ENCODE measurements around the gene RPTOR.
"Not testable (repeated sequence)": the region's sequence is repeated elsewhere in the genome, so short reads cannot be mapped to it uniquely, and the experiment has no call there.

The RPTOR gene

GRCh38 chr17:80529904-80530292, 14.7 kb upstream of the RPTOR start:
- peaks cover 2% of the 10 kb centered on the region for H3K4me1 ChIP-seq (ENCODE audit: control insufficient read depth, insufficient read depth, low read length)
- H3K4me3 ChIP-seq (ENCODE audit: low read depth, low read length), result no peak overlapping the region
- no peak overlapping the region for H3K9ac ChIP-seq (ENCODE audit: low read depth, low read length)
- no peaks in the 10 kb centered on the region for H3K9me3 ChIP-seq (ENCODE audit: control insufficient read depth, insufficient read depth, low read length)
- H3K27me3 ChIP-seq (ENCODE audit: control insufficient read depth, insufficient read depth, low read length), result peaks cover 7% of the 10 kb centered on the region
- H3K36me3 ChIP-seq (ENCODE audit: control insufficient read depth, insufficient read depth, low read length), result no peaks in the 10 kb centered on the region

- Histone ChIP-seq H3K36me3 (ENCODE audit: control insufficient read depth, insufficient read depth, low read length) (no peaks in the 10 kb centered on the region), H3K9ac (ENCODE audit: low read depth, low read length) (no peak overlapping the region), H3K9me3 (ENCODE audit: control insufficient read depth, insufficient read depth, low read length) (no peaks in the 10 kb centered on the region), H3K4me1 (ENCODE audit: control insufficient read depth, insufficient read depth, low read length) (peaks cover 2% of the 10 kb centered on the region), H3K27me3 (ENCODE audit: control insufficient read depth, insufficient read depth, low read length) (peaks cover 4% of the 10 kb centered on the region), H3K4me3 (ENCODE audit: low read depth, low read length) (no peak overlapping the region)
These were observed 13.2 kb upstream of the RPTOR start for GRCh38 chr17:80531400-80531799.

DNA sequence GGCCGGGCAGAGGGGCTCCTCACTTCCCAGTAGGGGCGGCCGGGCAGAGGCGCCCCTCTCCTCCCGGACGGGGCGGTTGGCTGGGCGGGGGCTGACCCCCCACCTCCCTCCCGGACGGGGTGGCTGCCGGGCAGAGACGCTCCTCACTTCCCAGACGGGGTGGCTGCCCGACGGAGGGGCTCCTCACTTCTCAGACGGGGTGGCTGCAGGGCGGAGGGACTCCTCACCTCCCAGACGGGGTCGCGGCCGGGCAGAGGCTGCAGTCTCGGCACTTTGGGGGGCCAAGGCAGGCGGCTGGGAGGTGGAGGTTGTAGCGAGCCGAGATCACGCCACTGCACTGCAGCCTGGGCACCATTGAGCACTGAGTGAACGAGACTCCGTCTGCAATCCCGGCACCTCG, 7.3 kb upstream of the RPTOR start:
- H3K4me1 ChIP-seq (ENCODE audit: control insufficient read depth, insufficient read depth, low read length); H3K36me3 ChIP-seq (ENCODE audit: control insufficient read depth, insufficient read depth, low read length); H3K9ac ChIP-seq (ENCODE audit: low read depth, low read length); H3K27me3 ChIP-seq (ENCODE audit: control insufficient read depth, insufficient read depth, low read length); H3K4me3 ChIP-seq (ENCODE audit: low read depth, low read length); H3K9me3 ChIP-seq (ENCODE audit: control insufficient read depth, insufficient read depth, low read length): not testable (repeated sequence)

- Histone ChIP-seq H3K4me1 (ENCODE audit: control insufficient read depth, insufficient read depth, low read length) (no peaks in the 10 kb centered on the region), H3K9me3 (ENCODE audit: control insufficient read depth, insufficient read depth, low read length) (no peaks in the 10 kb centered on the region), H3K4me3 (ENCODE audit: low read depth, low read length) (no peak overlapping the region), H3K27me3 (ENCODE audit: control insufficient read depth, insufficient read depth, low read length) (peaks cover 4% of the 10 kb centered on the region), H3K36me3 (ENCODE audit: control insufficient read depth, insufficient read depth, low read length) (no peaks in the 10 kb centered on the region), H3K9ac (ENCODE audit: low read depth, low read length) (no peak overlapping the region)
These were observed 6.2 kb upstream of the RPTOR start for GRCh38 chr17:80538484-80538883.

DNA sequence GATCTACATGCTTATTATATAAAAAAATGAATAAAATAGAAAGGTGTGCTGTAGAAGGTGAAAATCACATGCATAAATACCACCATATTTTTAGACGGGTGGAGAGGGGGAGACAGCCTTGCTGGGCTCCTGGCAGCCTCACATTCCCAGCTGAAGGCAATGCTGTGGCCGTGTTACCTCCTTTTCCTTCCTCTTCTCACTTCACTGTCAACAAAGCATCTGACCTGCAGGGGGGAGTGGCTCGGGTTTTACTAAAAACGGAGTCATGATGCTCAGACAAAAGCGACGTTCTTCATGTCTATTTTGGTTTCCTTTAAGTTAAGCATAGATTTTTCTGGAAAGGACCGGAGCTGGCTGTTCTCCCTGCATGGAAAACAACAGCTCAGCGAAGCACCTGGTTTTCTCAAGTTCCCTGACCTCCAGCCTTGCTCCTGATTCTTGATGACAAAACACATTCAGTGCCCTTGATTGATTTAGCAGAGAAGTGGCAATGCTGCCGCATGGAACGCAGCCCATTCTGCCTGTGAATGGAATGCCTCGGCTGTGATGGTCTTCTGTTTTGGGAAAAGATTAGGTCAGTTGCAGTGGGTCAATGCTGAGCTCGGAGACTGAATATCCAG, 5.5 kb upstream of the RPTOR start:
- Histone ChIP-seq H3K9ac (ENCODE audit: low read depth, low read length) (no peak overlapping the region), H3K4me1 (ENCODE audit: control insufficient read depth, insufficient read depth, low read length) (no peaks in the 10 kb centered on the region), H3K36me3 (ENCODE audit: control insufficient read depth, insufficient read depth, low read length) (no peaks in the 10 kb centered on the region), H3K27me3 (ENCODE audit: control insufficient read depth, insufficient read depth, low read length) (peaks cover 4% of the 10 kb centered on the region), H3K9me3 (ENCODE audit: control insufficient read depth, insufficient read depth, low read length) (no peaks in the 10 kb centered on the region), H3K4me3 (ENCODE audit: low read depth, low read length) (no peak overlapping the region)

DNA sequence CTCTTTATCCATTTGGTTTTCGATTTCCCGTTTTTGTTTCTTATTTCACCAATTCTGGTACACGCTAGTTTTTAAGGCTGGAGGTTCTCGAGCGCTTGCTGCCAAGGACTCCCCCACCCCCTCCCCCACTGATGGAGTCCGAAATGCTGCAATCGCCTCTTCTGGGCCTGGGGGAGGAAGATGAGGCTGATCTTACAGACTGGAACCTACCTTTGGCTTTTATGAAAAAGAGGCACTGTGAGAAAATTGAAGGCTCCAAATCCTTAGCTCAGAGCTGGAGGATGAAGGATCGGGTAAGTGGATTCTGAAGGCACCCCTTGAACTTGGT, 825 bp downstream of the RPTOR start:
- no peaks in the 10 kb centered on the region for H3K9me3 ChIP-seq (ENCODE audit: control insufficient read depth, insufficient read depth, low read length)
- H3K4me3 ChIP-seq (ENCODE audit: low read depth, low read length), result peak overlapping the region; percentile 93
- no peaks in the 10 kb centered on the region for H3K4me1 ChIP-seq (ENCODE audit: control insufficient read depth, insufficient read depth, low read length)
- peaks cover 4% of the 10 kb centered on the region for H3K27me3 ChIP-seq (ENCODE audit: control insufficient read depth, insufficient read depth, low read length)
- no peaks in the 10 kb centered on the region for H3K36me3 ChIP-seq (ENCODE audit: control insufficient read depth, insufficient read depth, low read length)
- H3K9ac ChIP-seq (ENCODE audit: low read depth, low read length), result peak overlapping the region; percentile 95

DNA sequence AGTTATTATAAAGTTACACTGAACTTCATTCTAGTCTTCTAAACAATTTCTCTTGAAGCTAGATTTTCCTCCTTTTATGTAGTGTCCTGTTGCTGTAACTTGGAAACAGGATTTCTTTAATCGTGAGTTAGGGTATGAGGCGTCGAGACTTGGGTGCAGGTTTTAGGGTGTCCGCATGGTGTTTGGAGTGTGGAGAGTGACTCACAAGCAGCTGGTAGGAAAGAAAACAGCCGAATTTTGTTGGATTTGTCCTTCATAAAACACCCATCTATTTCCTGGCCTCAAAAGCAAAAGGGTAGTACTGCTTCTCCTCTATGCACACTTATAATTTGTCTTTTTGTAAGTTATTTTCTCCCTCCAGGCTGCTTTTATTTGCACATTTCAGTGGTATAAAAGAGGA, 1.6 kb downstream of the RPTOR start:
- Histone ChIP-seq H3K36me3 (ENCODE audit: control insufficient read depth, insufficient read depth, low read length) (no peaks in the 10 kb centered on the region), H3K4me3 (ENCODE audit: low read depth, low read length) (peak overlapping the region; percentile 93), H3K9ac (ENCODE audit: low read depth, low read length) (no peak overlapping the region), H3K9me3 (ENCODE audit: control insufficient read depth, insufficient read depth, low read length) (no peaks in the 10 kb centered on the region), H3K4me1 (ENCODE audit: control insufficient read depth, insufficient read depth, low read length) (no peaks in the 10 kb centered on the region), H3K27me3 (ENCODE audit: control insufficient read depth, insufficient read depth, low read length) (peaks cover 4% of the 10 kb centered on the region)

- Histone ChIP-seq H3K9ac (ENCODE audit: low read depth, low read length) (no peak overlapping the region), H3K36me3 (ENCODE audit: control insufficient read depth, insufficient read depth, low read length) (no peaks in the 10 kb centered on the region), H3K4me1 (ENCODE audit: control insufficient read depth, insufficient read depth, low read length) (no peaks in the 10 kb centered on the region), H3K9me3 (ENCODE audit: control insufficient read depth, insufficient read depth, low read length) (no peaks in the 10 kb centered on the region), H3K27me3 (ENCODE audit: control insufficient read depth, insufficient read depth, low read length) (no peaks in the 10 kb centered on the region), H3K4me3 (ENCODE audit: low read depth, low read length) (no peak overlapping the region)
These were observed 7.9 kb downstream of the RPTOR start for GRCh38 chr17:80552523-80552922.

GRCh38 chr17:80555266-80555665, 10.6 kb downstream of the RPTOR start:
- Histone ChIP-seq H3K4me1 (ENCODE audit: control insufficient read depth, insufficient read depth, low read length) (no peaks in the 10 kb centered on the region), H3K36me3 (ENCODE audit: control insufficient read depth, insufficient read depth, low read length) (no peaks in the 10 kb centered on the region), H3K4me3 (ENCODE audit: low read depth, low read length) (no peak overlapping the region), H3K27me3 (ENCODE audit: control insufficient read depth, insufficient read depth, low read length) (peaks cover 7% of the 10 kb centered on the region), H3K9ac (ENCODE audit: low read depth, low read length) (no peak overlapping the region), H3K9me3 (ENCODE audit: control insufficient read depth, insufficient read depth, low read length) (no peaks in the 10 kb centered on the region)

- H3K9me3 ChIP-seq (ENCODE audit: control insufficient read depth, insufficient read depth, low read length), result no peaks in the 10 kb centered on the region
- no peak overlapping the region for H3K4me3 ChIP-seq (ENCODE audit: low read depth, low read length)
- no peak overlapping the region for H3K9ac ChIP-seq (ENCODE audit: low read depth, low read length)
- no peaks in the 10 kb centered on the region for H3K36me3 ChIP-seq (ENCODE audit: control insufficient read depth, insufficient read depth, low read length)
- H3K27me3 ChIP-seq (ENCODE audit: control insufficient read depth, insufficient read depth, low read length), result peaks cover 27% of the 10 kb centered on the region
- no peaks in the 10 kb centered on the region for H3K4me1 ChIP-seq (ENCODE audit: control insufficient read depth, insufficient read depth, low read length)
These were observed 13.4 kb downstream of the RPTOR start for GRCh38 chr17:80558046-80558445.

- Histone ChIP-seq H3K4me3 (ENCODE audit: low read depth, low read length) (no peak overlapping the region), H3K27me3 (ENCODE audit: control insufficient read depth, insufficient read depth, low read length) (peaks cover 45% of the 10 kb centered on the region)
These were observed 15.2 kb downstream of the RPTOR start for GRCh38 chr17:80559825-80560251.

GRCh38 chr17:80561541-80562114, 17.0 kb downstream of the RPTOR start:
- no peak overlapping the region for H3K9ac ChIP-seq (ENCODE audit: low read depth, low read length)
- H3K9me3 ChIP-seq (ENCODE audit: control insufficient read depth, insufficient read depth, low read length), result no peaks in the 10 kb centered on the region
- no peaks in the 10 kb centered on the region for H3K36me3 ChIP-seq (ENCODE audit: control insufficient read depth, insufficient read depth, low read length)
- H3K4me1 ChIP-seq (ENCODE audit: control insufficient read depth, insufficient read depth, low read length), result no peaks in the 10 kb centered on the region
- H3K27me3 ChIP-seq (ENCODE audit: control insufficient read depth, insufficient read depth, low read length), result peaks cover 62% of the 10 kb centered on the region
- H3K4me3 ChIP-seq (ENCODE audit: low read depth, low read length), result no peak overlapping the region

More at GRCh38 chr17:80559825-80560251, 15.2 kb downstream of the RPTOR start:
- H3K9ac ChIP-seq (ENCODE audit: low read depth, low read length), result no peak overlapping the region
- no peaks in the 10 kb centered on the region for H3K36me3 ChIP-seq (ENCODE audit: control insufficient read depth, insufficient read depth, low read length)
- H3K9me3 ChIP-seq (ENCODE audit: control insufficient read depth, insufficient read depth, low read length), result no peaks in the 10 kb centered on the region
- H3K4me1 ChIP-seq (ENCODE audit: control insufficient read depth, insufficient read depth, low read length), result no peaks in the 10 kb centered on the region

All from iPS-15b (cell line).